Cerebellar nuclear complex (tissue), 1 donor: ENCODE results near the gene MOV10.

Experiments used
- DNase-seq, 2 experiments: peaks; one replicate each; lab custom pipeline; 2025; lab: John Stamatoyannopoulos, UW

Gene MOV10

DNA sequence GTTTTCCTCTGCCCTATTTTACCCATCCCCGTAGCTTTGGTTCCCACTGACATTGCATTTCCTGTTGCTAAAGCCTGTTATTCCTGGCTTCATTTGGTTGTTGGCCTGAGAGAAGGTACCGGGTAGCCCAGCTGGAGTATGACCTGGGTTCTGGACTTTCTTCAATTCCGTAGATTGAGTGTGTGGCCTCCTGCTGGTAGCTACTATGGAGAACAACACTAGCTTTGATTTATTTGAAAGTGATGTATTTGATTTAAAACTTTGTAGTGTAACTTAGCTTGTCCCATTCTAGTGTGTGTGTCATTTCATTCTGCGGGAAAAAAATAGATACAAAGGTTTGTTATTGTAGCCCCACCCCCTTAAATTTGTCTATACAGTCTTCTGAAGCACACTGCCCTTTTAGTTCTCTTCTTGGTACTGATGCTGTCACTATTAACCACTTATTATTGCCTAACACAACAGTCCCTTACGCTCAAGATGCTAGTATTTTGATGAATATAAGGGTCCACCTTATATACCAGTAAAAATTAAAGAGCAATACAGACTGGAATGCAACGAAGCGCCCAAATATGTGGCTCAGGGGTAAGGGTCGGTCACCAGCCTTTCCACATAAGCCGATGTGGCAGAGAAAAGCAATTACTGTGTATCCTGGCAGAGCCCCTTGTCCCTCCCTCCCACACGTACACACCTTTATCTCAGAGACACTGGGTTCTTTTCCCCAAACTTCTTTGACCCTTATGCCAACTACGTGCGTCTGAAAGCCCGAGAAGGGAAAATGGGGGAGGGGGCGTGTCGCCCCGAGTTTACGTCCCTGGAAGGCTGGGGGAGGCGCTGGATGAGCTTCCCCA, 643 bp upstream of the MOV10 start:
- DNase-seq: no peak

DNA sequence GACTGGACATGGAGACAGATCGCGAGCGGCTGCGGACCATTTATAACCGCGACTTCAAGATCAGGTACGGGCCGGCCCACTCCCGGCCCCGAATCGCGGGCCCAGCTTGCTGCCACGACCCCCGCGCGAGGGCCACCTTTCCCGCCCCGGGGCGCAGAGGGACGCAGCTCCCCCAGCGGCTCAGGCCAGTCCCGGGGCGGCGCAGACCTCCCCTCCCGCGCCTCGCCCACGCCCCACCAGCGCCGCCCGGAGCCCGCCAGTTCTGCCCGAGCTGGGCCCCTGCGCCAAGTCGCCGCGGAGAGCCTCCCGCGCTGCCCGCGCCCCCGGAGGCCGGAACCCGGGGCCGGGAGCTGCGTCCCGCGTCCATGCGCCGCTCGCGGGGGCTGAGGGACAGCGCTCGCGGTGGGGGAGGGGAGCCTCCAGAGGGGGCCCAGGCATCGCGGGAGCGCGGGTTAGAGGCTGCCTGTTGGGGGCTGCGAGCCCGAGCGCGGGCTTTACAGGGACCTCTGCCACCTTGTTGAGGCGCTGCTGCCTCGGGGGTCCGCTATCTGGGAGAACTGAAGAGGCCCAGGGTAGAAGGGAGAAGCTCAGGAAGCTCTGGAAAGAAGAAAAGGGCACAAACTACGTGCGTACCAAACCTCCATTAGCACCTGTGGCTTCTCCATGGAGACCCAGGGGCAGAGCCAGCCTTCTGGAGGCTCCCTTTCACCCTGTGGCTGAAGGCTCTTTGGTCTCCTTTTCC, 698 bp downstream of the MOV10 start:
- DNase-seq: no peak

DNA sequence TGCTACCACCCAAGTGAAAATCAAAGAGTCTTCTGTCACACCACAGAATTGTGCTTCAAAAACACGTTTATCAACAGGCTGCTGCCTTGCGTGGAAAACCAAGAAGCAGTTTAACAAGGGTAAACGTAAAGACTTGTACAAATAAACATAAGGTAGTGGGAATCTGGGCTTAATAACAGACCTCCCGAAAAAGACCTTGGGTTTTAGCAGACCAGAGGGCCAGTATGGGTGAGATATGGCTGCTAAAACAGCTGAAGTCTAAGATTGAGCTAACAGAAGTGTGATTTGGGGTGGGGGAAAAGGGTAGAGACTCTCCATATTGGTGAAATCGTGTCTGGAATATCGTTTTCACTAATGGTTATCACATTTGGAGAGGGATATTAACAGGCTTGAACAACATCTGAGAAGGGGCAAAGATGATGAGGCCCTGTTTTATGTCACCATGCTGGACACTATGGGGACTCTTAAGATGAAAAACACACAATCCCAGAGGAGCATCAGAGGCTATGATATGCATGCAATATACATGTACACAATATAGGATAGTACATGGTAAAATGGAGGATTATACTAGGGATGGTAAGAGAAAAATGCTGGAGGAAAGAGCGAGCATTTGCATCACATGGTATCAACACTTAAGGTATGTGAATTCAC, 1.4 kb downstream of the MOV10 start:
- DNase-seq: no peak

DNA sequence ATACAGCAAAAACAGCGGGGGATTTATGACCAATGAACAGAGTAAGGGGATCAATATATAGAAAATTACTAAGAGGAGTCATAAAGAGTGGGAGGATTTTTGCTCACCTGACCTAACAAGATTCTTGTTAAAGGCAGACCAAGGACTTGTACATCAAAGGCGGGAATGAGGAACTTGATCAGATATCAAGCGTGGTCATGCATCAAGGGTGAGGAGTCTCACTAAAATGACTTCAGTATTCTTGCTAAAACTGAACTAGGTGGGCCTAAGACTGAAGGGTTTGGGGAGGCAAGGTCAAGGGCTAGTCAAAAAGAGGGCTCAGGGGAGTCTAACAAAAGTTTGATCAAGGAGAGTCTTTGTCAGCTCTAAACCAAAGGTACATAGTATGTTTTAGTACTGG, 2.1 kb downstream of the MOV10 start:
- DNase-seq: no peak

DNA sequence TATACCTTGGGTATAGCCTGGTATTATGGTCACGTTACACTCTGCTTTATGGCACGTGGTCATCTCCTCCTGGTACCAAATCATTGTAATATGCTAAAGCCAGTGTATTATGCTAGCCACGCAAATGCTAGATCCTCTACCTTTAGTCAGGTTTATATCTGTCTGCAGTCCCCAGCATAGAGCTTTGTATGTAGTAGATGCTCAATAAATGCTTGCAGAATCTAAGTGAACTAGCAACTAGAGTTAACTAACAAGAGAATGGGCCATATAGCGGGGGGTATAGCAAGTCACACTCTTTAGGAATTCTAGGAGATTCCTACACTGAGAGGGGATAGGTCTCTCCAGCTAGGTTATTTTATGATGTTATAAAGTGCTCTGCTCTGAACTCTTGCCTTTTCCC, 3.0 kb downstream of the MOV10 start:
- DNase-seq: no peak

DNA sequence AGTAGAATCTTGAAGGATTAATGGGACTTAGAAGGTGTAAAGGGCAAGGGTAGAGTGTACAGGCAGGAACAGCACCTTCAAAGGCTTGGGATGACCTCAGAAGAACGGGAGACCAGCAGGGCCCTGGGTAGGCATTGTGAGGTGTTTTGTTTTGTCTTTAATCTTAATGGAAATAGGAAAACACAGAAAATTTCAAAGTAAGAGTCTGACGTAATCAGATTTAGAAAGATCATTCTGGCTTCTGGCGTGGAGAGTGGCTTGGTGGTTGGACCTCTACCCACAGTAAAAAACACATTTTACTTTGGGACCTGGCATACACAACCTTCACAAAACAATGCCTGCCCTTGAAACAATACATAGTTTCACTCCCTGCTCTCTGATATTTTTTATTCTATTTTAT, 4.1 kb downstream of the MOV10 start:
- no peak for DNase-seq

DNA sequence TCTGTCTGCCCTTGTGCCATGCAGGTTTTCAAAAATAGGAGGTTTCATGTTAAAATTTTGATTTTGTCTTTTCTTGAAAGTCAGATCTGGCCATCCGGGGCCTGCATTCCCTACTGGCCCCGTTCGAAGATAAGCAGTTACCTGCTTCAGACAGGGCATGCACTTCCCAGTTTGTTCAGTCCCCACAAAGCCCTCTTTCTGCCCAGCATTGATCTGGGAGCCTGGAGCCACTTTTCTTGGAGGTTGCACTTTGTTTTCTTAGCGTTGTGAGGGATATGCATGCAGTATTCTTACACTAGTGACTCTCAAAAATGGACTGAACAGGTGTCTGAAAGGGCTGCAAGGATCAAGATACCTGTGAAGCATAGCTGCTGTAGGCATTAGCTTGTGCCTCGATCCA, 11.5 kb downstream of the MOV10 start:
- DNase-seq: no peak

DNA sequence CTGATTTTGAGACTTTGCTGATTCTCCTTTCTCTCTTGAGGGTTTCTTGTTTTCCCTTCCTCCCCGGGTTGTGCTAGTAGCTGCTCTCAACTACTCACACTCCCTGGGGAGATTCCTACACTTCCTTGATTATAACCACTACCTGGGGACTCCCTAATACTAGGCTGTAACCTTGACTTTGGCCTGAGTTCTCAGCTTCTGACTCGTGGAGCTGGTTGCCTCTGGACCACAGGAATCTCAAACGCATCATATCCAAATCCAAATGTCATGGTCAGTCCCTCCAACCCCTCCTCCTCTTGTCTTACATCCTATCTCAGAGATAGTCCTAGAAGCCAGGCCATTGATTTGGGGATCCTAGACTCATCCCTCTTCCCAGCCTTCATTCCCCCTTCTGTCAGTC, 12.0 kb downstream of the MOV10 start:
- no peak for DNase-seq

DNA sequence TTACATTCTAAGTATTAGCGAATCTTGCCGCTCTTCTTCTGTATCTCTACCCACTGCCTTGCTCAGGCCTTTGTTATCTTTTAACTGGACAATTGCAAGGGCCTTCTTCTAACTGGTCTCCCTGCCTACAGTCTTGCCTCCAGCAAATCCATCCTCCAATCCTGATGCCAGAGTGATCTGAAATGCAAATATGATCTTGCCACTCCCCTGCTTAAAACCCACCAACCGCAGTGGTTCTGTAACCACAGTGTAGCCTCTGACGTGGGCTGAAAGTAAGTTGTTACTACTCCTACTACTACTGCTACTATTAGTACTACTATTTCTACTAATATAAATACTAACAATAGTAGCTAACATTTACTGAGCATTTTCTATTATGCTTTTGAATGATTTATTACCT, 12.4 kb downstream of the MOV10 start:
- no peak for DNase-seq

DNA sequence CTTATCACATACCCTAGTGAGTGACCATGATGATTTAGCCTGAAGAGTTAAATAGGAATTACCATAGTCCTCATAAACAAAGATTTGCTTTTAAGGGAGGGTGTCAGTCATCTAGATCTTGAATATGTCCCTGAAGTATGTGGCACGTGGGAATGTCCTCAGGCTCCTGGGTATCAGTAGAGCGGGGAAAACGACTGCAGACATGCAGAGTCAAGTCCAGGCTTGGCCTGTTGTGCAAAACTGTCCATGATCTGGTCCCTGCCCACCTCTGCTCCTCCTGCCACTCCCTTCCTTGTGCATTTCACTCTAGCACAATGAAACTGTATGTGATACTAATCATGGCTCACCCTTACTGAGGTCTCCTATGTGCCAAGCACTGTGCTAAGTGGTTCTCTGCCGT, 12.9 kb downstream of the MOV10 start:
- DNase-seq: no peak

DNA sequence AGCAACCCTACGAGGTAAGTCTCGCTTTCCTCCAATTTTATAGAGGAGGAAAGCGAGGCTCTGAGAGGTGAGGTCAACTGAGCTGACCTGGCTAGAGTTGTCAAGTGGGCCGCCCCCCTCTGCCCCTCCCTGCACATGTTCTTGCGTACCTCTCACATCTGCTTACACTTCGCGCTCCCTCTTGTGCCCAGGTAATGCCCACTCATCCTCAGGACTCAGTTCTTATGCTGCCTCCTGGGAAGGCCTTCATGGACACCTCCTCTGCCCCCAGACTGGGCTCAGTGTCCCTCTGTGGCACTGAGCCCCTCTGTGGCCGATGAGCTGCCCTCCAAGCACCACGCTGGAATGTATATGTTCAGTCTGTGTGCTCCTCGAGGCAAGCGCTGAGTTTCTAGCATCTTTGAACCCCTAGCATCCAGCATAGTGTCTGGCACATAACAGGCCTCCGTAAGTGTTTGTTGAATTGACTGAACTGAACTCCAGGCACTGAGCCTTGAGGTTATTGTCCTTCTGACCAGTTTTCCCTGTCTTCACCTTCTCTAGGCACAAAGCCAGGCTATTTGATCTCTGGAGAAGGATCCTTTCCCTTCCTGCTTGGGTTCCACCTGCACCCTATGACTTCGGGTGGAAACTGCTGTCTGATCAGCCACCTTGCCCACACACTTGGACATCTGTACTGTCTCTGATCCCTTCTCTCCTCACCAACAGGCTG, 13.5 kb downstream of the MOV10 start:
- DNase-seq: no peak

DNA sequence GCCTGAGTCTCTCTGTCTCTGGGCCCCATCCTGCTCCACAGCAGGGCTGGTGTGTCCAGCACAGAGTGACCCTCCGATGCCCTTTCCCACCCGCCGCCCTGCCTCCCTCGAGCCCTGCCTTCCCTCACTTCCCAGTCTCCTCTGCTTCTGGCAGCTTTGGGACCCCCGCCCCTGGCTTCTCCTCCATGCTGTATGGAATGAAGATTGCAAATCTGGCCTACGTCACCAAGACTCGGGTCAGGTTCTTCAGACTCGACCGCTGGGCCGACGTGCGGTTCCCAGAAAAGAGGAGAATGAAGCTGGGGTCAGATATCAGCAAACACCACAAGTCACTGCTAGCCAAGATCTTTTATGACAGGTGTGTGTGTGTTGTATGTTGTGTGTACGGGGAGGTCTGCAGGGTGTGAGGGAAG, 14.3 kb downstream of the MOV10 start:
- no peak for DNase-seq

DNA sequence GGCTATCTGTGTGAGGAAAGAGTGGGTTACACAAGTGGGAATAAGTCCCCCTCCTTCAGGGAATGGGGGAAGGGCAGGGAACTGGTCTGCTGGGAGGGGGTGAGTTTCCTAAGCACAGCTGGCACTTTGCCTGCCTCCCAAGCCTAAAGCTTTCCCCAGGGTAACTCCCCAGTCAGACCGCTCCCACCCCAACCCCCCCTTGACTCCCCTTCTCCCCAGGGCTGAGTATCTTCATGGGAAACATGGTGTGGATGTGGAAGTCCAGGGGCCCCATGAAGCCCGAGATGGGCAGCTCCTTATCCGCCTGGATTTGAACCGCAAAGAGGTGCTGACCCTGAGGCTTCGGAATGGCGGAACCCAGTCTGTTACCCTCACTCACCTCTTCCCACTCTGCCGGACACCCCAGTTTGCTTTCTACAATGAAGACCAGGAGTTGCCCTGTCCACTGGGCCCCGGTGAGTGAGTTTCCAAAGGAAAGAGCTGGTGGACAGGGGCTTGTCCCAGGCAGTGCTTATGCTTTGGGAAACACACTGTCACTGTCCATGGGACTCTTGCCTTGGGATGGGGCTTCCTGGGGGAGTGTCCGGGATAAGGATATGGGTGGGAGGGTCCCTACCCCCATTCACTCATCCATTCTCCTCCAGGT, 14.9 kb downstream of the MOV10 start:
- DNase-seq: no peak

DNA sequence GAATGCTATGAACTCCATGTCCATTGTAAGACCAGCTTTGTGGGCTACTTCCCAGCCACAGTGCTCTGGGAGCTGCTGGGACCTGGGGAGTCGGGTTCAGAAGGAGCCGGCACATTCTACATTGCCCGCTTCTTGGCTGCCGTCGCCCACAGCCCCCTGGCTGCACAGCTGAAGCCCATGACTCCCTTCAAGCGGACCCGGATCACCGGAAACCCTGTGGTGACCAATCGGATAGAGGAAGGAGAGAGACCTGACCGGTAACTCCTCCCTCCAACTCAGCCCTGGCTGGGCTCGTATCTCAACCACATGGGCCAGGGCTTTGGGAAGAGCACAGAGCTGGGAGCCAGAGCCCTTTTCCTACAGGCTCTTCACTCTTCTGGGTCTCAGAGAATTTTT, 15.4 kb downstream of the MOV10 start:
- DNase-seq: no peak

DNA sequence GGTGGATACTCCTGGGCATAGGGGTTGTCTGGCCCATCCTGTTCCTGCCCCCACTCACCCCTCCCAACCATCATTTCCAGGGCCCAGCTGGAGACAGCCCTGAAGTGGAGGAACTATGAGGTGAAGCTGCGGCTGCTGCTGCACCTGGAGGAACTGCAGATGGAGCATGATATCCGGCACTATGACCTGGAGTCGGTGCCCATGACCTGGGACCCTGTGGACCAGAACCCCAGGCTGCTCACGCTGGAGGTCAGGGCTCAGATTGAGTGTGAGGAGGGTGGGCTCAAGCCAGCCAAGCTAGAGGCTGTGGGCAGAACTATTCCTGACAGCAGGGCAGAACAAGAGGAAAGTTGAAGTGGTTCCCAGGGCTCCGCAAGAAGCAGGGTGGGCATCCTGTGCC, 18.2 kb downstream of the MOV10 start:
- DNase-seq: no peak

DNA sequence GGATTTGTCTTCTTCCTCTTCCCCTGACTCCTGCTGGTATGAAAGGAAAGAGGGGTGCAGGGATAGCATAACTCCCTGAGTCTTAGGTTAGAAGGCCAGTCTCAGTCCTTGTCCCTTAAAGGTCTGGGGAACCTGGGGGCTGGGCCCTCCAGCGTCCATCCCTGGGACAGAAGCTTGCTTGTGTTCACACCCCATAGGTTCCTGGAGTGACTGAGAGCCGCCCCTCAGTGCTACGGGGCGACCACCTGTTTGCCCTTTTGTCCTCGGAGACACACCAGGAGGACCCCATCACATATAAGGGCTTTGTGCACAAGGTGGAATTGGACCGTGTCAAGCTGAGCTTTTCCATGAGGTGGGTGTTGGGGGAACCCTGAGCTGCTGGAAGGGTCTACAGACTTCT, 19.4 kb downstream of the MOV10 start:
- no peak for DNase-seq

DNA sequence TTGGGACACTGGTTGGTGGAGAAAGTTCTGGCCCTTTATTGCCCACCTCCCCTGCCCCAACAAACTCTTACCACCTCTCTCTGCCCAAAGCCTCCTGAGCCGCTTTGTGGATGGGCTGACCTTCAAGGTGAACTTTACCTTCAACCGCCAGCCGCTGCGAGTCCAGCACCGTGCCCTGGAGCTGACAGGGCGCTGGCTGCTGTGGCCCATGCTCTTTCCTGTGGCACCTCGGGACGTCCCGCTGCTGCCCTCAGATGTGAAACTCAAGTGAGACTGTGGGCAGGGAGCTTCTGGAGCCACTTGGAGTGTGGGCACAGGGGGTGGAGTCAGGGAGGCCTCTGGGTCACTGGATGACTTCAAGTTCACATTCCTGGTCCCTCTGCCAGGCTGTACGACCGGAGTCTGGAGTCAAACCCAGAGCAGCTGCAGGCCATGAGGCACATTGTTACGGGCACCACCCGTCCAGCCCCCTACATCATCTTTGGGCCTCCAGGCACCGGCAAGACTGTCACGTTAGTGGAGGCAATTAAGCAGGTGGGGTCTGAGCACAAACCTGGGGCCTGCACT, 20.0 kb downstream of the MOV10 start:
- no peak for DNase-seq

DNA sequence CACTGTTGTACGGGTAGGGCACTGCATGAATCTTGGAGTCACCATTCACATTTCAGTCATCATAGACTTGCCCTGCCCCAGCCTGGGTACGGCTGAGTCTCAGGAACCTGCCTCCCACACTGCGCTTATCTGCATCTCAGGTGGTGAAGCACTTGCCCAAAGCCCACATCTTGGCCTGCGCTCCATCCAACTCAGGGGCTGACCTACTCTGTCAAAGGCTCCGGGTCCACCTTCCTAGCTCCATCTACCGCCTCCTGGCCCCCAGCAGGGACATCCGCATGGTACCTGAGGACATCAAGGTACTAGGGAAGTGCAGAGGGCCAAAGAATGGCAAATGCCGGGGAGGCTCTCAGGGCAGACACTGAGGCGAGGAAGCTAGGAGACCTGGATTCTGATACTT, 20.8 kb downstream of the MOV10 start:
- DNase-seq: no peak

DNA sequence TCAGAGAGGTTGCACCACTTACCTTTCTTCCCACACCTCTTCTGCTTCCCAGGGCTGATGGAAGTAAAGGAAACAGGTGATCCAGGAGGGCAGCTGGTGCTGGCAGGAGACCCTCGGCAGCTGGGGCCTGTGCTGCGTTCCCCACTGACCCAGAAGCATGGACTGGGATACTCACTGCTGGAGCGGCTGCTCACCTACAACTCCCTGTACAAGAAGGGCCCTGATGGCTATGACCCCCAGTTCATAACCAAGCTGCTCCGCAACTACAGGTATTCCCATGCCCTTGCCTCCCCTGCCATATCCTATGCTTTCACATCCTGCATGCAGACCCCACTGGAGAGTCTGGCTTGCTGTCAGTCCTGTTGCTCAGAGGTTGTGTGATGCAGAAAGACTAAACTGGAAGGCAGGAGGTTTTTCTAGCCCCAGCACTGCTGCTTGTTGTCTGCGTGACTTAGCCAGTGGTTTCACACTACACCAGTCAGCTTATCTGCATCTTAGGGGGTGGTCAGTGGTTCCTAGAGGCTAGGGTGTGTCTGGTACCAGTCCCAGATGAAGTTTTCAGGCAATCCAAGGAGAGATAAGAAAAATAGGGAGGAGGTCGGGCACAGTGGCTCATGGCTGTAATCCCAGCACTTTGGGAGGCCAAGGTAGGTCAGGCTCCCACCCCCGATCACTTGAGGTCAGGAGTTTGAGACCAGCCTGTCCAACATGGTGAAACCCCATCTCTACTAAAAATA, 22.3 kb downstream of the MOV10 start:
- DNase-seq: no peak

DNA sequence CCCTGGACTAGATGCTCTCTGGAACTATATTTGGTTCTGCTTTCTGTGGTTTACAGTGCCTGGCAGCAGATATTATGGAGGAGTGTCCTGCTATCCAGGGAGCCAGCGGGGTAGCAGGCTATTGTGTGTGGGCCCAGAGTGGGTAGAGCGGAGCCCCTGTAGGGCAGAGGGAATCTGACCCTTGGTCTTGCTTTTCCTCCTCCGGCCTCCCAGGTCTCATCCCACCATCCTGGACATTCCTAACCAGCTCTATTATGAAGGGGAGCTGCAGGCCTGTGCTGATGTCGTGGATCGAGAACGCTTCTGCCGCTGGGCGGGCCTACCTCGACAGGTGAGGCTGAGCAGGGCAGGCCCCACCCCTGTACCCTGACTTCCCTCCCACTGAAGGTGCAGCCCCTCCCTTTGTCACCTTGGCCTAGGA, 23.3 kb downstream of the MOV10 start:
- no peak for DNase-seq
